NCI-H1048 (cell line): ENCODE results near the gene HIBADH.
"Not testable (repeated sequence)": the region's sequence is repeated elsewhere in the genome, so short reads cannot be mapped to it uniquely, and the experiment has no call there.

Experiments used
- DNase-seq: peaks from one replicate; lab custom pipeline; 2025; lab: John Stamatoyannopoulos, UW

Gene HIBADH

DNA sequence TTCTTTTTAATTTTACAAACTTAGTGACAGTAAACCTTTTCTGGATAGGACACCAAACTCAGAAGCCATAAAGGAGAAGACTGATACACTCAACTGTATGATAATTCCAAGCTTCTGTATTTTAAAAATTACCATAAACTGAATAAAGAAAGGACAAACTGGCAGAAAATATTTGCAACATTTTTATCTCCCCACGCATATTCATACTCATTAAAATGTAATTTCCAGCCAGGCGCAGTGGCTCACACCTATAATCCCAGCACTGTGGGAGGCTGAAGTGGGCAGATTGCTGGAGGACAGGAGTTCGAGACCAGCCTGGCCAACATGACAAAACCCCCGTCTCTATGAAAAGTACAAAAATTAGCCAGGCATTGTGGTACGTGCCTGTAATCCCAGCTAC lies 67.7 kb downstream of the HIBADH start:
- DNase-seq, result no peak

DNA sequence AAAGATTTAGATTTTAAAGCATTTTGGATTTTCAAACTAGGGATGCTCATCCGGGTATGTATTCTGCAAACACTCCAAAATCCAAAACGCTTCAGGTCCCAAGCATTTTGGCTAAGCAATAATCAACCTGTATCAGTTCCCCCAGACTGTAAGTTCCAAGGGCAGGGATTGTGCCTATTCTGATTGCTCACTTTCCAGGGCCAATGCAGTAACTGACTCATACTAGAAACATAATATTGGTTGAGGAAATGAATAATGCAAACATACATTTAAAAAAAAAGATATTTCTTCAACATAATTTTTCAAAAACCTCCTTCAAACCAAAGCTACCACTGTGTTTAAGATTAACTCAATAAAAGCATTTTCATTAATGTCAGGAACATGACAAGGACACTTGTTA lies 69.5 kb downstream of the HIBADH start:
- DNase-seq, result no peak

DNA sequence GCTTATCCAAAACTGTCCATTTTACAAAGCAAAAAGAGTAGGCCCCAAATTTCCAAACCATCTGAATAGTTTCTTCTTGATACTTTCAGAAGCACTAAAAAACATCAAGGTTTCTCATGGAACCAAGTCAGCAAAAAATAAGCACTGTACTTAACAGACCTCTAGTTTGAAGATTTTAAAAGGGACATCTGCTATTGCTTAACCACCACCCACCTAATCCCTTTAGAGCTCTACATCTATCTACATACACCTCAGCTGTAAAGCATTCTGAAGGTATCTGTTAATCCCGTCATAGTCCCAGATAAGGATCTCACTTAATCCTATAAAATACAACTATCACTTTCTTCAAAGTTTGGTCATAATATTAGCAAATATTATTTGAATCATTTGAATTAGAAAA lies 72.3 kb downstream of the HIBADH start:
- DNase-seq, result no peak

DNA sequence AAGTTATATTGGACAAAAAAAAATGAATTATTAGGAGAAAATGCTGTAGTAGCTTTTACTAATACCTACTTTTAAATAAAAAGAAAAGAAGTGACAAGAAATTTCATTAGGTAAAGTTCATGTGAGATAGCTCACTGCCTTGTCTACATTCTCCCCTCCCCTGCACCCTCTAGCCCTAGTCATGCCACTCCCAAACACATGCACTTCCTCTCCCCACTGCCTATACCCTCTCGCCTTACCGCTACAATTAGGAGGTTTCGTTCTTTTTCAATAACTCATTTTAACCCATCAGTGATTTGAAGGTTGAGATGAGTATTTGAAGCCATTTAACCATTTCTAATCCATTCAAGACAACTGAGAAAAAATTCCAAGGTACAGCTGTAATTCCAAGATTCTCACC lies 75.3 kb downstream of the HIBADH start:
- no peak for DNase-seq

DNA sequence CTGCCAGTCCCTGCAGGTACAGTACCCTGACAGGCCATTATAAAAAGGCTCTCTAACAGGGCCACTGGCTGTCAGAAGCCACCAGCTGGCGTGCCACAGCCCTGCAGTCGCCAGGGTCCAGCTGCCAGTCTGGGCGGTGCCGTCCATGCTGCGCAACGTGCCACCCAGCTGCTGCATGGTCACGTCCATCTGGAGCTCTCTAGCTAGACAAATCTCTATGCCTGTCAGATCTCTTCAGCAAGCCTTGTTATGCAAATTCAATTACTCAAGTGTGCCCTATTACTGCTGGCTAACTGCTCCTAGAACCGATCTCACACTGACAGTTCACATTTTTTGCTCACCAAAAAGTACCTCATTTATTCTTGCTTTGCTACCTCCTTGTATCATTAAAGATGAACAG lies 75.9 kb downstream of the HIBADH start:
- DNase-seq, result no peak

DNA sequence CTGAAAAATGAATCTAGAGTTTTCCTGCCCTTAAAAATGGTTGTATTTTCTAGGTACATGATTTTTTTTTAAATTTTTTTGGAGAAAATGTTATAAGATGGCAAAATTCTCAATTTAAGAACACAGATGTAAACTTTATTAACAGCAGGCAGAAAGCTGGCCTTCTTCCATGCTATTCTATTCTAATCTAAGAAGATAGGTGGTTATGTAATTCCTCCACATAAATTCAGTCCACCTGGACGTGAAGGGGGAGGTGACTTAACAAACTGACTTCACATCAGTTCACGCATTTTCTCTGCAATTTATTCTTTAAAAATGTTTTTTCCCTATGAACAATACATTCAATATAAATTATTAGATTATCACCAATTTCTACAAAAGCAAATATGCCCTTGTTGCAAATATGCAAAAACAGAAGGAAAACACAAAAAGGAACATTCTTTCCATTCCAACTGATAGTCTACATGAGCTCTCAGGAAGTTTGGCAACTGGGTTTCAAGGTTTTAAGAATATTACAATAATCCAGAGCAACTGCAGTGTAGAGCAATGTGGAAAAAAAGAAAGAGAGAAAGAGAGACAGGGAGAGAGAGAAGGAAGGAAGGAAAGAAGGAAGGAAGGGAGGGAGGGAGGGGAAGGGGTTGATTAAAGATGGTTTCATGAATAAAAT lies 76.8 kb downstream of the HIBADH start:
- DNase-seq, result no peak

DNA sequence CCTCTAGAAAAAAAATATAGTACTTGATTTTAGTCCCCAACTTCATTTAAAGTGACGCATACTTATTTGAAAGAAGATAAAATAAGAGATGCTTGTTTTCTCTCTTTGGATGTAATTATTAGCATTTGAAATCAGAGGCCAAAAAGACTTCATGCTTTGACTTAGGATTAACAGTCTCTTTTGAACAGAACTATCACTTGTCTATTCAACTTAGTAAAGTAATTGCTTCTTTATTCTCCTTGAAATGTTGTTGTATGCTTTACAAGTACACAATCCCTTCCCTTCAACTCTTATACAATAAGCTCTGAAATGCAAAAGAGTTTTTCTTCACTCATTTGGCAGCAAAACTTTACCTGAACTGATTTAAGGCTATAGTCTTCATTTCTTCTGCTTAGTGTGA lies 80.8 kb downstream of the HIBADH start:
- no peak for DNase-seq

DNA sequence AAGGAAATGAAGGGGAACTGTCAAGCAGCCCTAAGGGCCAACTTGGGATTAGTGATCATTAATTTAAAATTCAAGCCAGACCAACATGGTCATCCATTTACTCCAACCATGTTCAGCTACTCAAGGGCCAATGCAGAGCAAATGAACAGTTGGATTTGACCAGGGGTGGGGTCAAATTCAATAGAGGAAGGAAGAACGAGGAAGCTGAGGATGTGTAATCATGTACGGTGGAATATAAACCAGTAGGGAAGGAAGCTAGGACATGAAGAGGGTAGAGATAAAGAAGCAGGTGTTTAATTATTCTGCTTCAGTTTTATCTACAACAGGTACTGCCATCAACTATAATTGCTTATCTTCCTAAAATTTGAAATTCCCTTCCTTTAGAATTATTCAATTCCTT lies 81.6 kb downstream of the HIBADH start:
- no peak for DNase-seq

DNA sequence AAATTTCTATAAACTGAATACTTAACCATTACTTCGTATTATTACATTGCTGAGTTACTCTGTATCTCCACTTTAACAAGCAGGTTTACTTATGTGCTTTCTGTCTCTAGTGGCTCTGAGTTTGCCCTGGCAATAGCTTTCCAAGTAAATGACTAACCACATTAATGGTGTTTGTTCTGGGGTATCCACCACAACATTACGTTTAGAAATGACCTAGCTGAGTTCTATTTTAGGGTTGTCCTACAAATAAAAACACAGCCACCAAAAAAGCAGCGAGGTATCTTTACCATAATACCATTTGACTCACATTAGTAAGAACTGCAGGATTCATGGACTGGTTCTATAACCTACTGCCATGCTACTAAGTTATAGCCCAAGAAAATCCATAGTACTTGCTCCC lies 83.1 kb downstream of the HIBADH start:
- no peak for DNase-seq

DNA sequence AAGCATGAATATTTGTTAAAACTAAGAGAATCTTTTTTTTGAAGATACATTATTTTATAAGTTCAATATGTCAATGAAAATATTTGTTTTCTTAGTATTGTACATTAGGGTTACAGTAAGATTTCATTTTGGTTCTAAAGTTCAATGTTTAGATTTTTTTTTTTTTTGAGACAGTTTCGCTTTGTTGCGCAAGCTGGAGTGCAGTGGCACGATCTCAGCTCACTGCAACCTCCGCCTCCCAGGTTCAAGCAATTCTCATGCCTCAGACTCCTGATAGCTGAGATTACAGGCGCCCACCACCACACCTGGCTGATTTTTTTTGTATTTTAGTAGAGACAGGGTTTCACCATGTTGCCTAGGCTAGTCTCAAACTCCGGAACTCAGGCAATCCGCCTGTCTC lies 84.5 kb downstream of the HIBADH start:
- not testable (repeated sequence) for DNase-seq

DNA sequence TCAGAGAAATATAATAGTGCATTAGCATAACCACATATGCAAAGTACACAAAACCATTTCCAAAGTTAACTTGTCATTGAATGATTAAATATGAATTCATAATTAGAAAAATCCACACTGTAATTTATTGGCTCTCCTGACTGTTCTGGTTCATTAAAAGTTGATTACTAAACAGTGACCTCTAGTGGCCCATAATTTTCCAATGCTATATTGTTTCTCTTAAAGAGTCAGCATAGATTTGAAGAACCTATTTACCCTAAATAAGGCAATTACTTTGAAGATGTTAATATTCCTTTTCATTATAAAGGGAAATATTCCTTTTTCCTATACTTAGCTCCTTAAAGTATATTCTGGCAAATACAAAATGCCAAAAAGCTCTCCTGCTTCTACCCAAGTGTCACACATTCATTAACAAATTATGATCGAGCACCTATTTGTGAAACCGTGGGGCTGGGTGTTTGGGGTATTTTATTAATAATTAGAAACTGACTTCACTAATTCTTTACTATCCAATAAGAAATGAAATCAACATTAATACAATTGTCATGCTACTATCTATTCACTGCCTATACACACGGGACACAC lies 86.2 kb downstream of the HIBADH start:
- DNase-seq, result no peak

DNA sequence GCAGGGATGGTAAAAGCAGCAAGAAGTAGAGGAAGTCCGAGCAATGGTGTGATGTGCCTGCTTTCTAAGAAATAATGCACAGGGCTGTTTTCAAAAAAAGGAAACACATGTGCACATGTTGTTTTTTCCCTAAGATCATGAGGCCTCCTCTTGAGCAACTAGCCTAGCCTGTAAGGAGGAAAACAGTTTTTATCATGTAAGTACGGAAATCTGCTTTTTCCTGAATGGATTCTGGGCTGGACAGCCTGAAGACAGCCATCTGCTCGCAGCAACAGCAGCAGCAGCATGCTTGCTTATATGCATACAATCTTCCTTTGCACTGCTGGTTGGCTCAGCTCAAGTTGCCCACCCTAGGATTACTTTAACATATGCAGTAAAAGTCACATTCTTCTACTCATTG lies 87.1 kb downstream of the HIBADH start:
- DNase-seq, result no peak

DNA sequence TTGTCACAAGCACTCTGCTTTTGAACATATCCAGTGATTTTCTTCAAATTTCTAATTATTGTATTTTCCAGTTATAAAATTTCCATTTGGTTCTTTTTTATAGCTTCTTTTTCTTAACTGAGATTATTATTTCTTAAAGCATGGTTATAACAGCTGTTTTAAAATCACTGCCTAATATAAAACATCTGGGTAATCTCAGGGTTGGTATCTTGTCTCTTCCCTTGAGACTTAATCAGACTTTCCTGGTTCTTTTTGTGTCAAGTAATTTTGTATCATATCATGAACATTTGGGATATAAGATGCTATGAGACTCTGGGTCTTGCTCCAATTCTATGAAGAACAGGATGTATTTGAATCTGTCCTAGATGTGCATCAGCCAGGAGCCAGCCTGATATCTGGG lies 93.6 kb downstream of the HIBADH start:
- DNase-seq, result no peak

DNA sequence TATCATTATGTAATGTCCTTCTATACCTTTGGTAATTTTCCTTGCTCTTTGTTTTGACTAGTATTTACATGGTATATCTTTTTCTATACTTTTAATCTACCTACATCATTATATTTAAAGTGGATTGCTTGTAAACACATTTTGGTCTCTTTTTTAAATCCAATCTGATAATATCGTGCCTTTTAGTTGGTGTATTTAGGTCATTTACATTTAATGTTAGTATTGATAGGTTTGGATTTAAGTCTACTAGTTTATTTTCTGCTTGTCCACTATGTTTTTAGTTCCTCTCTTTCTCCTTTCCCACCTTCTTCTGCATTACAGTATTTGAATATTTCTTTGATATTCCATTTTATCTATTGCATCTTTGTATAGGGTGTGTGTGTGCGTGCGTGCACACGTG lies 95.4 kb downstream of the HIBADH start:
- DNase-seq, result no peak

DNA sequence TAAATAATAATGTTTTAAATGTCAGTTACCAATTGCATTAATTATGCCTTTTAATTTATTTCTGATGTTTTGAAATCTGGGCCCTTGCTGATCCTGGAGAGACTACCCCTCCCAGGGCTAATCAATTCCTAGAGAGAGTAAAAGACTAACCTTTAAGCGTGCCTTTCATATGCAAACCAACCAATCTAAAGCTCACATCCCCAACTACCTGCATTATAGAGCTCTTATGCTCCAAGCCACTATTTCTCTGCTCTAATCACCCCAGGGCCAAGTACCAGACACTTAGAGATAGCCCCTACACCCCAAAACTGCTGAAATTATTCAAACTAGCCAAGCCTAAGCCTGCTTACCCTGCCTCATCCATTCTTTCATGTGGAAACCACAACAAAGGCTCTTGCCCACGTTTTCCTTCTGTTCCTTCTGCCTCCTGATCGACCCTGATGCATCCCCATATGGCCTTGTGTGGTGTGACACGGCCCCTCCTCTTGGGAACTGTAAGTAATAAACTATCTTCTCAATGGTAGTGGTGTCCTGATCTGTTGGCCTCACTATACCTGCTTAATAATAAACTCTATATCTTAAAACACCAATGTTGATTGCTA lies 97.7 kb downstream of the HIBADH start:
- DNase-seq, result no peak

DNA sequence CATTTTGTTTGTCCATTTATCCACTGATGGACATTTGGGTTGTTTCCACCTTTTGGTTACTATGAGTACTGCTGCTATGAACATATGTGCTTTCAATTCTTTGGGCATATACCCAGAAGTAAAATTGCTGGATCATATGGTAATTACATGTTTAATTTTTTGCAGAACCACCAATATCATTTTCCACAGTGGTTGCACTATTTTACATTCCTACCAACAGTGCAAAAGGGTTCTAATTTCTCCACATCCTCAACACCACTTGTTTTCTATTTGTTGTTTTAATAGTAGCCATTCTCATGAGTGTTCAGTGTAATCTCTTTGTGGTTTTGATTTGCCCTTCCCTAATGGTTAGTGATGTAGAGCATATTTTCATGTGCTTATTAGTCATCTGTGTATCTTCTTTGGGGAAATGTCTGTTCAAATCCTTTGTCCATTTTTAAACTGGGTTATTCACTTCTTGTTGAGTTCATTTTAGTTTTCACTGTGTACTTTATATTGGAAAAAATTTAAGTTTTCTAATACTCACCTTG lies 101.9 kb downstream of the HIBADH start:
- DNase-seq, result no peak

DNA sequence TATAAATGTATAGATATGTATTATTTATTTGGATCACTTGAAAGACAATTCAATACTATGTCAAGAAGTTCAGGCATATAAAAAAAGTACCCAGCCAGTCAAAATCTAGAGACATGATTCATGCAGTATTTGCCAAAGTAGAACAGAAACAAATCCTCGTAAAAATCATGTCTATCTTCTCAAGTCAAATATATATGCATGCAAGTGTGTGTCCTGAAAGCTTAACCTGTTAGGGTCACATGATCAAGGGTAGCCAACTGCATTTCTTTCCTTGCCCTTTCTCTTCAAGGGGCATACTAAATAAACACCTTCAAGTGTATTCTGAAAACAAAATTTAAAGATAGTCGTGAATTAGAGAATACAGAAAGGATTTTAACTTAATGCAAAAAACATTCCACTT lies 107.0 kb downstream of the HIBADH start:
- no peak for DNase-seq

DNA sequence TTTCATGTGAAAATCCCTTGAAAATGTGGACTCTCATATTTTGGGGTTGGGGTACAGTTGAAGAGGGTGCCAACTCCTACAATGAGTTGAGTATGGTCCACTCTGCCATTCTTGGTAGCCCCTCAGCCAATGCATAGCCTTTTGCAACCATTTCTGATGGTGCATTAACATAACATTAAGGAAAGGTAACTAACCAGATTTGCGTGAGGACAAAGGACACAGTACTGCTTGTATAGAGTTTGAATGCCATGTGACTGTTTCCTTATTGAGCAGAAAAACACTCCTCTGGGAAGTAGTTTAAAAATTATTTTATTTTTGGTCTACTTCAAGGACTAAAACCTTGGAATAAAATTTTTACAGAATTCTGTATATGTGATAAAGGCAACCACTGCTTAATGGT lies 107.9 kb downstream of the HIBADH start:
- DNase-seq, result no peak

DNA sequence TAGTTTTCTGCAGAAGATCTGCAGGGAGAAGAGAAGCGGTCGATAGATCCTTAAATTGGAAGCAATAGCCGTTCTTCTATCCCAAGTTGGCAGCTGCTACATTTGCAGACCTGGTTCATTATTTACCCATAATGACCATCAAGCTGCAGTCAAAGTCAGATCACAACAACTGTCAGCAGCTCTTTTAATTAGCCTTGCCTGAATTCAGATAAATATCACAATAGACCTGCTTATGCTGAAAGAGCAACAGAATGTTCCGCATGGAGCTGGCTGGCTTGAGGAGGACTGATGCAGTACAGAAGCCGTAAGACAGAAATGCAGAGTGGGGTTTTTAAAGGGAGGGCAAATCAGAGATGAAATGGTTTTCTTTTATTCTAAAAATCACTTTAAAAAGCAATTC lies 109.4 kb downstream of the HIBADH start:
- no peak for DNase-seq

DNA sequence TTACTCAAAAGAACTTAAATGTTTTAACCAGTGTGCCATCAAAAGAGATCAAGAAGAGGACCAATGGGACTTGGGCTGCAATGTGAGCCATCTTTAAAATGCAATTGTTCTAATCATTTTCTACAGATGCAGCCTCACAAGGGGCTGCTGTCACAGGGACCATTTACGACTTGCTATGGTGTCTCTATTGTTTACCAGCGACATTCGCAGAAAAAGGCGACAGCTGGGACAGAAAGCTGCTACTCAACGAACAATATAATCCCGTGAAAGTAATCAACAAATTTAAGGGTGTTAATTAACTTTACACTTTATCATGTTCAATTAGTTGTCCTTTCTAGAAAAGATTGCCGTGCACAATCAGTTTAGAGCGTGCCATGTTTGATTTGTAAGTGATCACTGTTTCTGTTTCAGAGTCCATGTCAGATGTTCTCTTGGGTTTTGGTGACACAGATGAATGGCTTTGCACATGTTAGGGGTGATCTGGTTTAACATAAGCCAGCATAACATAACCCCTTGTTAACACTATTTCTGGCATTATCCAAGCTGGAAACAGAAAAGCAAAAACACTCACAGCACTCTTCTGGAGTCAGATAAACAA lies 110.8 kb downstream of the HIBADH start:
- no peak for DNase-seq

DNA sequence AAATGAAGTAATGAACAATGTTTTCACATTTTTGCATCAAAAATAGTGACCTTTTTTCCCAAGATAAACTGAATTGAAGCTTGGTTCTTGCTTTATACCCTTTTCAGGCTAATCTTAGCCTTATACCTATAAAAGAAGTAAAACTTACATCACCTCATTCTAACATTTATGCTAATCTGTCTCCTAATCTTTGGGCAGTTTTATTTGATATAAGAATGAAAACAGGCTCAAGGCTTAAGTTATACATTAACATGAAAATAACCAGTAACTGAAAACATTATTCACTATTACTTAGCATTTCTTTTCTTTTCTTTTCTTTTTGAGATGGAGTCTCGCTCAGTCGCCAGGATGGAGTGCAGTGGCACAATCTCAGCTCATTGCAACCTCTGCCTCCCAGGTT lies 113.1 kb downstream of the HIBADH start:
- DNase-seq, result no peak

DNA sequence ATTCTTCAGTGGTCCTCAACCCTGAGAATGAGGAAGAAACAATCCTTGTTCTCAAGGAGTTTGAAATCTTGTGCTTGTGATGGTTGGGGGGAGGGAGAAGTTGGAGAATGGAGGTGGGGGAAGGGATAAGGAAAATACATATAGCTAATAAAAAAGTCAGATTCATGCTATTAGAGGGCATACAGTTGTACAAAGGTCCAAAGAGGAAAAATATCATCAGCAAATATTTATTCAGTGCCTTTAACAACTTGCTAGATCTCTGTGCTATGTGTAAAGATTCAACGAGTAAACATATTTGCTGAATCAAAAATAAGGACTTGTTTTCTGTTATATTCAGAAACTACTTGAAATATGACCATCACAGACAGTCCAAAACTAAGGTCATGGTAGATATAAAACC lies 114.4 kb downstream of the HIBADH start:
- DNase-seq, result no peak

DNA sequence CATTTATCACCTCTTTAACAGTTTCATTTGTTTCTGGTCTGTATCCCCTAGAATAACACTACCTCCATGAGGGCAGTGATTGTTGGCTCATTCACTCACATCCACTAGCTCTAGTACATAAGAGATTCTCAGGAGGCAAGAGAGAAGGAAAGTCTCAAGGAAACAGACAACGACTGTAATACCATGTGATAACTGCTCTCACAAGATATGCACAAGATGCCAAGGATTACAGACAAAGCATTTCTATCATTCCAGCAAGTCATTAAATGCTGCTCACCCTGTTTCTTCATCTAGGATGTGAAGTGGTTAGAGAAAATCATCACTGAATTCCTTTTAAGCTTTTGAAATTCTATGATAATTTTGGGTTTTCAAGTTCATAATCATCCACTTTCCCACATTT lies 115.3 kb downstream of the HIBADH start:
- no peak for DNase-seq
